ENCODE data around the gene VKORC1L1. TPM values are rescaled to one million over a fixed set of nuclear protein-coding genes. Genes with fewer than 3 reads are reported as not detected.

VKORC1L1 gene
- total RNA-seq, 1 experiment from 2014 or later = 30.9 TPM

DNA sequence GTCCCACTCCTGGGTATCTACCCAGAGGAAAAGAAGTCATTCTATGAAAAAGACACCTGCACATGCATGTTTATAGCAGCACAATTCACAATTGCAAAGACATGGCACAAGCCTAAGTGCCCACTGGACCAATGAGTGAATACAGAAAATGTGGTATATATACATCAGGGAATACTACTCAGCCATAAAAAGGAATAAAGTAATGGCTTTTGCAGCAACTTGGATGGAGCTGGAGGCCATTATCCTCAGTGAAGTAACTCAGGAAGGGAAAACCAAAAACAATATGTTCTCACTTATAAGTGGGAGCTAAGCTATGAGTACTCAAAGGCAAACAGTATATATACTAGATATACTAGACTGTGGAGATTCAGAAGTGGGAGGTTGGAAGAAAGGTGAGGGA lies 53.7 kb downstream of the VKORC1L1 start:
- DNase-seq (ENCODE audit: low read depth, low spot score) = no peak
- intact Hi-C loops (cut with micrococcal nuclease) = no loop called here

More for the DNA sequence above, 53.7 kb downstream of the VKORC1L1 start:
- Histone ChIP-seq H3K9me2 (ENCODE audit: insufficient read depth) (no peaks in the 10 kb centered on the region), H2AFZ (ENCODE audit: low read depth, low read length, poor library complexity, severe bottlenecking) (no peak overlapping the region), H3K4me3 (replicated peaks in 1 of 2; ENCODE audit: low read depth in 1 of 2, low read length in 2 of 2) (no peak overlapping the region), H3K79me2 (ENCODE audit: insufficient read depth, low read length) (peaks cover 69% of the 10 kb centered on the region), H3K4me2 (ENCODE audit: low read length) (no peak overlapping the region), H3K27me3 (ENCODE audit: insufficient read depth, low read length) (no peaks in the 10 kb centered on the region), H3K9ac (ENCODE audit: low read length) (no peak overlapping the region), H4K20me1 (ENCODE audit: insufficient read depth) (peaks cover 15% of the 10 kb centered on the region; the same call in 1 of the 2 replicates), H3K27ac (ENCODE audit: low read depth, low read length) (no peak overlapping the region), H3K36me3 (ENCODE audit: control insufficient read depth in 1 of 2, insufficient read depth in 2 of 2, low read length in 2 of 2) (no peaks in the 10 kb centered on the region), H3K4me1 (ENCODE audit: control insufficient read depth in 1 of 2, insufficient read depth in 2 of 2, low read length in 2 of 2) (peaks cover 0 to 5% of the 10 kb centered on the region in 2 experiments; a peak in 1 of 4 replicates), H3K9me3 (ENCODE audit: control insufficient read depth in 1 of 2, insufficient read depth in 1 of 2, low read depth in 1 of 2, low read length in 2 of 2) (no peaks in the 10 kb centered on the region)
- ATAC-seq = no peak
- ChIA-PET CTCF (no interaction called here), POLR2A (no interaction called here), RAD21 (ENCODE audit: low non-redundant PET in 1 of 2, low total read pairs in 2 of 2, uncharacterized antibody in 2 of 2, unreplicated experiment in 2 of 2) (no interaction called here)
- TF ChIP-seq YY1 (IDR thresholded peaks at IDR 0.05; ENCODE audit: extremely low read depth, insufficient replicate concordance, low read depth, low read length) = no peak
- TF ChIP-seq MAX (IDR thresholded peaks at IDR 0.05) = no peak
- TF ChIP-seq CEBPB (IDR thresholded peaks at IDR 0.05; ENCODE audit: low read depth) = no peak
- TF ChIP-seq RAD21 (IDR thresholded peaks at IDR 0.05; ENCODE audit: low read depth) = no peak
- TF ChIP-seq, protein P1, sequence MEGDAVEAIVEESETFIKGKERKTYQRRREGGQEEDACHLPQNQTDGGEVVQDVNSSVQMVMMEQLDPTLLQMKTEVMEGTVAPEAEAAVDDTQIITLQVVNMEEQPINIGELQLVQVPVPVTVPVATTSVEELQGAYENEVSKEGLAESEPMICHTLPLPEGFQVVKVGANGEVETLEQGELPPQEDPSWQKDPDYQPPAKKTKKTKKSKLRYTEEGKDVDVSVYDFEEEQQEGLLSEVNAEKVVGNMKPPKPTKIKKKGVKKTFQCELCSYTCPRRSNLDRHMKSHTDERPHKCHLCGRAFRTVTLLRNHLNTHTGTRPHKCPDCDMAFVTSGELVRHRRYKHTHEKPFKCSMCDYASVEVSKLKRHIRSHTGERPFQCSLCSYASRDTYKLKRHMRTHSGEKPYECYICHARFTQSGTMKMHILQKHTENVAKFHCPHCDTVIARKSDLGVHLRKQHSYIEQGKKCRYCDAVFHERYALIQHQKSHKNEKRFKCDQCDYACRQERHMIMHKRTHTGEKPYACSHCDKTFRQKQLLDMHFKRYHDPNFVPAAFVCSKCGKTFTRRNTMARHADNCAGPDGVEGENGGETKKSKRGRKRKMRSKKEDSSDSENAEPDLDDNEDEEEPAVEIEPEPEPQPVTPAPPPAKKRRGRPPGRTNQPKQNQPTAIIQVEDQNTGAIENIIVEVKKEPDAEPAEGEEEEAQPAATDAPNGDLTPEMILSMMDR (IDR thresholded peaks at IDR 0.05 in 2 of 3, conservative IDR thresholded peaks at IDR 0.05 in 1 of 3; ENCODE audit: borderline replicate concordance in 1 of 3, insufficient read depth in 1 of 3, low read depth in 2 of 3, low read length in 2 of 3) = no peak
- TF ChIP-seq POLR2AphosphoS5 (IDR thresholded peaks at IDR 0.05; ENCODE audit: low read depth, low read length) = no peak
- TF ChIP-seq EGR1 (IDR thresholded peaks at IDR 0.05; ENCODE audit: low read depth) = no peak
- TF ChIP-seq TCF7L2 (IDR thresholded peaks at IDR 0.05; ENCODE audit: borderline replicate concordance, extremely low read depth, insufficient read depth, insufficient read length) = no peak
- TF ChIP-seq JUND (IDR thresholded peaks at IDR 0.05) = no peak
- no peak for TF ChIP-seq POLR2A (IDR thresholded peaks at IDR 0.05; ENCODE audit: borderline replicate concordance, extremely low read depth, insufficient read depth, insufficient read length)
- TF ChIP-seq SP1 (IDR thresholded peaks at IDR 0.05; ENCODE audit: low read depth) = no peak
- no peak for TF ChIP-seq FOSL1 (IDR thresholded peaks at IDR 0.05; ENCODE audit: low read depth)
- BruUV-seq (replicated peaks) = no TSS peak

Data from HCT116 (cell line).